HepG2 (cell line): ENCODE results near the gene LRRC45. TPM values are rescaled to one million over a fixed set of nuclear protein-coding genes. Genes with fewer than 3 reads are reported as not detected.

Experiments
- HNRNPUL1 ChIP-seq: fragments of 200-400 bp; formaldehyde crosslinking; IDR thresholded peaks from 2 replicates; pipeline ENCODE4 v1.6.1; 2017; ENCODE audit warnings: low read depth, mild to moderate bottlenecking, low read length, moderate library complexity
- MEIS1 ChIP-seq: sonication (generic); formaldehyde crosslinking; IDR thresholded peaks from 2 replicates; pipeline ENCODE4 v1.9.0; 2021; ENCODE audit warnings: mild to moderate bottlenecking, missing genetic modification reagents, moderate library complexity, borderline replicate concordance
- MTA1 ChIP-seq: sonication (generic); formaldehyde crosslinking; IDR thresholded peaks from 2 replicates; pipeline ENCODE4 v1.4.0; 2020; ENCODE audit warnings: missing genetic modification reagents, mild to moderate bottlenecking, borderline replicate concordance
- NFYC ChIP-seq: IDR thresholded peaks from 2 replicates; pipeline ENCODE4 v1.6.1; 2016; ENCODE audit warnings: missing genetic modification reagents, missing compliant biosample characterization
- U2AF2 ChIP-seq: fragments of 200-400 bp; formaldehyde crosslinking; IDR thresholded peaks from 2 replicates; pipeline ENCODE4 v1.6.1; 2017; ENCODE audit warnings: low read depth, mild to moderate bottlenecking, low read length
- ZFP62 ChIP-seq: sonication (generic); formaldehyde crosslinking; IDR thresholded peaks from 2 replicates; pipeline ENCODE4 v1.4.0; 2020; ENCODE audit warnings: missing genetic modification reagents
- ZNF331 ChIP-seq: sonication (generic); formaldehyde crosslinking; IDR thresholded peaks from 2 replicates; pipeline ENCODE4 v1.4.0; 2020; ENCODE audit warnings: missing genetic modification reagents
- polyA plus RNA-seq, 8 experiments: library from polyadenylated mRNA; depleted of rRNA in 3 of 8; stranded (reverse) in 7 of 8; unstranded in 1 of 8; fragments of >200 nt; fragmentation: Illumina TruSeq in 4 of 8; extraction: Trizol in 4 of 8; gene quantifications; 2 replicates each; pipeline versions ENCODE4 v1.2.1 to v1.2.3, GENCODE V29; 2011 to 2016; ENCODE audit warnings: low read depth in 4 of 8, missing spikeins in 1 of 8, mixed read lengths in 1 of 8; ENCODE audit not compliant: insufficient read depth in 1 of 8
- total RNA-seq, 5 experiments: library from RNA; depleted of rRNA; stranded (reverse); fragments of >200 nt; fragmentation: Illumina TruSeq; extraction: Trizol; gene quantifications; 2 replicates each; pipeline ENCODE4 v1.2.3, GENCODE V29; 2016; ENCODE audit warnings: low read depth in 1 of 5
- TF ChIP-seq, protein P1 (sequence below): sonication (generic); formaldehyde crosslinking; IDR thresholded peaks from 2 replicates; pipeline ENCODE4 v1.4.0; 2020; ENCODE audit warnings: mild to moderate bottlenecking, missing genetic modification reagents
- TF ChIP-seq, protein P2 (sequence below): sonication (generic); formaldehyde crosslinking; IDR thresholded peaks from 2 replicates; pipeline ENCODE4 v1.4.0; 2020; ENCODE audit warnings: mild to moderate bottlenecking, missing genetic modification reagents
- TF ChIP-seq, protein P3 (sequence below): IDR thresholded peaks from 2 replicates; pipeline ENCODE4 v1.6.1; 2016; ENCODE audit warnings: low read depth, missing genetic modification reagents, missing compliant biosample characterization
- TF ChIP-seq, protein P4 (sequence below): IDR thresholded peaks from 2 replicates; pipeline ENCODE4 v1.6.1; 2016; ENCODE audit warnings: mild to moderate bottlenecking, missing biosample characterization, missing genetic modification reagents

Gene LRRC45
- total and polyA plus RNA-seq, 2 of the 13 experiments (the other 11 are each of a cell fraction or from before 2014, with no cell fraction given): 11.6 to 48.1 TPM

DNA sequence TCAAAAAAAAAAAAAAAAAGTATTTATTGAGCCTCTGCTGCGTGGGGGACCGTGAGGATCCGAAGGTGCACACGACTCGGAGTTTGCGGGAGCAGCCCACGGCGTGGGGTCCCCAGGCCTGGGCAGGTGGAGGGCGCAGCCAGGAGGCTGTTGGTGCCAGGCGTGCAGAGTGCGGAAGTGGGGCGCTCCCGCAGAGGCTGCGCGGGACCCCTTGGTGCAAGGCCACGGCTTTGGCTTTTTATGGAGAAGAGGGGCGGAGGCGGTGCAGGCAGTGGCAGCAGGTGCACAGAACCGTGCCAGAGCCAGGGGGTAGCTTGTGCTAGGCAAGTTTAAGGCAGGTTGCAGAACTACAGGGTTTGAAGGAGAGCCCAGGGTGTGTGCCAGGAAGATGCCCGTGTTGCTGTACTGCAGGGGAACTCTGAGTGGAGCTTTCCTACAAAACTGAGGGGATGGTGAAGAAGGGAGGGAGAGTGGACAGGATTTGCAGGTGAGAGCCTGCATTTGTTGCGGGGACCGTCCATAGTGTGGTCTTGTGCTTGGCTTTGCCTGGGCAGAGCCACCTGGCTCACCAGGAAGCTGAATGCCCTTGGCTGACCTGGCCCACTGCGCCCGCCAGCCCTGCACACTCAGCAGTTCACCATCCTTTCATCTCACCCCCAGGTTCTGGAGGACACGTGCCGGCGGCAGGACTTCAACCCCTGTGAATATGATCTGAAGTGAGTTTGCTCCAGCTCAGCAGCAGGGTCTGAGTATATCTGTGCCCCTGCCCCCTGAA lies 44.4 kb upstream of the LRRC45 start (continued):
- TF ChIP-seq, protein P1, sequence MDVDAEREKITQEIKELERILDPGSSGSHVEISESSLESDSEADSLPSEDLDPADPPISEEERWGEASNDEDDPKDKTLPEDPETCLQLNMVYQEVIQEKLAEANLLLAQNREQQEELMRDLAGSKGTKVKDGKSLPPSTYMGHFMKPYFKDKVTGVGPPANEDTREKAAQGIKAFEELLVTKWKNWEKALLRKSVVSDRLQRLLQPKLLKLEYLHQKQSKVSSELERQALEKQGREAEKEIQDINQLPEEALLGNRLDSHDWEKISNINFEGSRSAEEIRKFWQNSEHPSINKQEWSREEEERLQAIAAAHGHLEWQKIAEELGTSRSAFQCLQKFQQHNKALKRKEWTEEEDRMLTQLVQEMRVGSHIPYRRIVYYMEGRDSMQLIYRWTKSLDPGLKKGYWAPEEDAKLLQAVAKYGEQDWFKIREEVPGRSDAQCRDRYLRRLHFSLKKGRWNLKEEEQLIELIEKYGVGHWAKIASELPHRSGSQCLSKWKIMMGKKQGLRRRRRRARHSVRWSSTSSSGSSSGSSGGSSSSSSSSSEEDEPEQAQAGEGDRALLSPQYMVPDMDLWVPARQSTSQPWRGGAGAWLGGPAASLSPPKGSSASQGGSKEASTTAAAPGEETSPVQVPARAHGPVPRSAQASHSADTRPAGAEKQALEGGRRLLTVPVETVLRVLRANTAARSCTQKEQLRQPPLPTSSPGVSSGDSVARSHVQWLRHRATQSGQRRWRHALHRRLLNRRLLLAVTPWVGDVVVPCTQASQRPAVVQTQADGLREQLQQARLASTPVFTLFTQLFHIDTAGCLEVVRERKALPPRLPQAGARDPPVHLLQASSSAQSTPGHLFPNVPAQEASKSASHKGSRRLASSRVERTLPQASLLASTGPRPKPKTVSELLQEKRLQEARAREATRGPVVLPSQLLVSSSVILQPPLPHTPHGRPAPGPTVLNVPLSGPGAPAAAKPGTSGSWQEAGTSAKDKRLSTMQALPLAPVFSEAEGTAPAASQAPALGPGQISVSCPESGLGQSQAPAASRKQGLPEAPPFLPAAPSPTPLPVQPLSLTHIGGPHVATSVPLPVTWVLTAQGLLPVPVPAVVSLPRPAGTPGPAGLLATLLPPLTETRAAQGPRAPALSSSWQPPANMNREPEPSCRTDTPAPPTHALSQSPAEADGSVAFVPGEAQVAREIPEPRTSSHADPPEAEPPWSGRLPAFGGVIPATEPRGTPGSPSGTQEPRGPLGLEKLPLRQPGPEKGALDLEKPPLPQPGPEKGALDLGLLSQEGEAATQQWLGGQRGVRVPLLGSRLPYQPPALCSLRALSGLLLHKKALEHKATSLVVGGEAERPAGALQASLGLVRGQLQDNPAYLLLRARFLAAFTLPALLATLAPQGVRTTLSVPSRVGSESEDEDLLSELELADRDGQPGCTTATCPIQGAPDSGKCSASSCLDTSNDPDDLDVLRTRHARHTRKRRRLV: no peak
- TF ChIP-seq U2AF2 (no peak), MTA1 (CRISPR knock-in tag) (no peak), MEIS1 (CRISPR knock-in tag) (no peak), HNRNPUL1 (no peak), ZNF331 (CRISPR knock-in tag) (no peak), ZFP62 (CRISPR knock-in tag) (no peak), NFYC (CRISPR knock-in tag) (no peak)
- TF ChIP-seq, protein P2, sequence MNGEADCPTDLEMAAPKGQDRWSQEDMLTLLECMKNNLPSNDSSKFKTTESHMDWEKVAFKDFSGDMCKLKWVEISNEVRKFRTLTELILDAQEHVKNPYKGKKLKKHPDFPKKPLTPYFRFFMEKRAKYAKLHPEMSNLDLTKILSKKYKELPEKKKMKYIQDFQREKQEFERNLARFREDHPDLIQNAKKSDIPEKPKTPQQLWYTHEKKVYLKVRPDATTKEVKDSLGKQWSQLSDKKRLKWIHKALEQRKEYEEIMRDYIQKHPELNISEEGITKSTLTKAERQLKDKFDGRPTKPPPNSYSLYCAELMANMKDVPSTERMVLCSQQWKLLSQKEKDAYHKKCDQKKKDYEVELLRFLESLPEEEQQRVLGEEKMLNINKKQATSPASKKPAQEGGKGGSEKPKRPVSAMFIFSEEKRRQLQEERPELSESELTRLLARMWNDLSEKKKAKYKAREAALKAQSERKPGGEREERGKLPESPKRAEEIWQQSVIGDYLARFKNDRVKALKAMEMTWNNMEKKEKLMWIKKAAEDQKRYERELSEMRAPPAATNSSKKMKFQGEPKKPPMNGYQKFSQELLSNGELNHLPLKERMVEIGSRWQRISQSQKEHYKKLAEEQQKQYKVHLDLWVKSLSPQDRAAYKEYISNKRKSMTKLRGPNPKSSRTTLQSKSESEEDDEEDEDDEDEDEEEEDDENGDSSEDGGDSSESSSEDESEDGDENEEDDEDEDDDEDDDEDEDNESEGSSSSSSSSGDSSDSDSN: peak; percentile 39; the same call in 1 of the 2 replicates
- TF ChIP-seq, protein P3, sequence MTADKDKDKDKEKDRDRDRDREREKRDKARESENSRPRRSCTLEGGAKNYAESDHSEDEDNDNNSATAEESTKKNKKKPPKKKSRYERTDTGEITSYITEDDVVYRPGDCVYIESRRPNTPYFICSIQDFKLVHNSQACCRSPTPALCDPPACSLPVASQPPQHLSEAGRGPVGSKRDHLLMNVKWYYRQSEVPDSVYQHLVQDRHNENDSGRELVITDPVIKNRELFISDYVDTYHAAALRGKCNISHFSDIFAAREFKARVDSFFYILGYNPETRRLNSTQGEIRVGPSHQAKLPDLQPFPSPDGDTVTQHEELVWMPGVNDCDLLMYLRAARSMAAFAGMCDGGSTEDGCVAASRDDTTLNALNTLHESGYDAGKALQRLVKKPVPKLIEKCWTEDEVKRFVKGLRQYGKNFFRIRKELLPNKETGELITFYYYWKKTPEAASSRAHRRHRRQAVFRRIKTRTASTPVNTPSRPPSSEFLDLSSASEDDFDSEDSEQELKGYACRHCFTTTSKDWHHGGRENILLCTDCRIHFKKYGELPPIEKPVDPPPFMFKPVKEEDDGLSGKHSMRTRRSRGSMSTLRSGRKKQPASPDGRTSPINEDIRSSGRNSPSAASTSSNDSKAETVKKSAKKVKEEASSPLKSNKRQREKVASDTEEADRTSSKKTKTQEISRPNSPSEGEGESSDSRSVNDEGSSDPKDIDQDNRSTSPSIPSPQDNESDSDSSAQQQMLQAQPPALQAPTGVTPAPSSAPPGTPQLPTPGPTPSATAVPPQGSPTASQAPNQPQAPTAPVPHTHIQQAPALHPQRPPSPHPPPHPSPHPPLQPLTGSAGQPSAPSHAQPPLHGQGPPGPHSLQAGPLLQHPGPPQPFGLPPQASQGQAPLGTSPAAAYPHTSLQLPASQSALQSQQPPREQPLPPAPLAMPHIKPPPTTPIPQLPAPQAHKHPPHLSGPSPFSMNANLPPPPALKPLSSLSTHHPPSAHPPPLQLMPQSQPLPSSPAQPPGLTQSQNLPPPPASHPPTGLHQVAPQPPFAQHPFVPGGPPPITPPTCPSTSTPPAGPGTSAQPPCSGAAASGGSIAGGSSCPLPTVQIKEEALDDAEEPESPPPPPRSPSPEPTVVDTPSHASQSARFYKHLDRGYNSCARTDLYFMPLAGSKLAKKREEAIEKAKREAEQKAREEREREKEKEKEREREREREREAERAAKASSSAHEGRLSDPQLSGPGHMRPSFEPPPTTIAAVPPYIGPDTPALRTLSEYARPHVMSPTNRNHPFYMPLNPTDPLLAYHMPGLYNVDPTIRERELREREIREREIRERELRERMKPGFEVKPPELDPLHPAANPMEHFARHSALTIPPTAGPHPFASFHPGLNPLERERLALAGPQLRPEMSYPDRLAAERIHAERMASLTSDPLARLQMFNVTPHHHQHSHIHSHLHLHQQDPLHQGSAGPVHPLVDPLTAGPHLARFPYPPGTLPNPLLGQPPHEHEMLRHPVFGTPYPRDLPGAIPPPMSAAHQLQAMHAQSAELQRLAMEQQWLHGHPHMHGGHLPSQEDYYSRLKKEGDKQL: no peak
- TF ChIP-seq, protein P4, sequence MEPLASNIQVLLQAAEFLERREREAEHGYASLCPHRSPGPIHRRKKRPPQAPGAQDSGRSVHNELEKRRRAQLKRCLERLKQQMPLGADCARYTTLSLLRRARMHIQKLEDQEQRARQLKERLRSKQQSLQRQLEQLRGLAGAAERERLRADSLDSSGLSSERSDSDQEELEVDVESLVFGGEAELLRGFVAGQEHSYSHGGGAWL: no peak
